MM.1S (cell line): ENCODE results near the gene PLOD1.
A peak's percentile ranks its signal among the peaks of the same experiment; 100 is the strongest.
"Not testable (repeated sequence)": the region's sequence is repeated elsewhere in the genome, so short reads cannot be mapped to it uniquely, and the experiment has no call there.

ENCODE experiments used
- DNase-seq: peaks from one replicate; pipeline ENCODE4 v3.0.0-alpha.2; 2015
- H2AFZ ChIP-seq: fragments of 300-600 bp; sonication (generic); 2 replicates; pipeline ENCODE4 v1.6.0; 2016; ENCODE audit warnings: antibody characterized with exemption, low read length
- H3F3A ChIP-seq: fragments of 300-600 bp; sonication (generic); 2 replicates; pipeline ENCODE4 v1.6.1; 2016; ENCODE audit warnings: mild to moderate bottlenecking, antibody characterized with exemption, low read length, moderate library complexity, mixed read lengths; ENCODE audit not compliant: insufficient read depth
- H3K27ac ChIP-seq: fragments of 300-600 bp; sonication (generic); 2 replicates; pipeline ENCODE4 v1.5.1; 2016; ENCODE audit warnings: mild to moderate bottlenecking, low read length
- H3K27me3 ChIP-seq: fragments of 300-600 bp; sonication (generic); replicated peaks from 2 replicates; pipeline ENCODE4 v1.6.0; 2016; ENCODE audit warnings: low read length; ENCODE audit not compliant: insufficient read depth
- H3K36me3 ChIP-seq: fragments of 300-600 bp; sonication (generic); replicated peaks from 2 replicates; pipeline ENCODE4 v1.6.1; 2016; ENCODE audit warnings: mild to moderate bottlenecking, low read length, mixed read lengths; ENCODE audit not compliant: insufficient read depth
- H3K4me1 ChIP-seq: fragments of 300-600 bp; sonication (generic); 2 replicates; pipeline ENCODE4 v1.6.1; 2016; ENCODE audit warnings: low read length, mixed read lengths
- H3K4me2 ChIP-seq: fragments of 300-600 bp; sonication (generic); 2 replicates; pipeline ENCODE4 v1.6.0; 2016; ENCODE audit warnings: low read depth, low read length
- H3K4me3 ChIP-seq: fragments of 300-600 bp; sonication (generic); 2 replicates; pipeline ENCODE4 v1.5.1; 2016; ENCODE audit warnings: low read length, mixed read lengths
- H3K79me2 ChIP-seq: fragments of 300-600 bp; sonication (generic); 2 replicates; pipeline ENCODE4 v1.6.1; 2016; ENCODE audit warnings: mixed run types, low read length, mixed read lengths
- H3K9ac ChIP-seq: fragments of 300-600 bp; sonication (generic); 2 replicates; pipeline ENCODE4 v1.6.1; 2016; ENCODE audit warnings: low read length, mixed read lengths
- H3K9me2 ChIP-seq: fragments of 300-600 bp; sonication (generic); replicated peaks from 2 replicates; pipeline ENCODE4 v1.6.1; 2016; ENCODE audit warnings: mild to moderate bottlenecking, low read length, mixed read lengths; ENCODE audit not compliant: insufficient read depth
- H3K9me3 ChIP-seq: fragments of 300-600 bp; sonication (generic); replicated peaks from 2 replicates; pipeline ENCODE4 v1.6.1; 2016; ENCODE audit warnings: mild to moderate bottlenecking, low read length, mixed read lengths; ENCODE audit not compliant: insufficient read depth
- H4K20me1 ChIP-seq: fragments of 300-600 bp; sonication (generic); 2 replicates; pipeline ENCODE4 v1.6.1; 2016; ENCODE audit warnings: mild to moderate bottlenecking, low read length, moderate library complexity, mixed read lengths; ENCODE audit not compliant: insufficient read depth
- CTCF ChIP-seq: fragments of 300-600 bp; sonication (generic); IDR thresholded peaks from 2 replicates; pipeline ENCODE4 v1.5.1; 2016; ENCODE audit warnings: antibody characterized with exemption, low read length, mixed read lengths
- EZH2 ChIP-seq: fragments of 300-600 bp; sonication (generic); optimal IDR thresholded peaks from 2 replicates; pipeline ENCODE3; 2017; ENCODE audit warnings: low read depth, mild to moderate bottlenecking, antibody characterized with exemption, low read length, mixed read lengths
- EZH2phosphoT487 ChIP-seq: fragments of 300-600 bp; sonication (generic); IDR thresholded peaks from 2 replicates; pipeline ENCODE4 v1.6.1; 2018; ENCODE audit warnings: antibody characterized with exemption, low read length

PLOD1 gene

DNA sequence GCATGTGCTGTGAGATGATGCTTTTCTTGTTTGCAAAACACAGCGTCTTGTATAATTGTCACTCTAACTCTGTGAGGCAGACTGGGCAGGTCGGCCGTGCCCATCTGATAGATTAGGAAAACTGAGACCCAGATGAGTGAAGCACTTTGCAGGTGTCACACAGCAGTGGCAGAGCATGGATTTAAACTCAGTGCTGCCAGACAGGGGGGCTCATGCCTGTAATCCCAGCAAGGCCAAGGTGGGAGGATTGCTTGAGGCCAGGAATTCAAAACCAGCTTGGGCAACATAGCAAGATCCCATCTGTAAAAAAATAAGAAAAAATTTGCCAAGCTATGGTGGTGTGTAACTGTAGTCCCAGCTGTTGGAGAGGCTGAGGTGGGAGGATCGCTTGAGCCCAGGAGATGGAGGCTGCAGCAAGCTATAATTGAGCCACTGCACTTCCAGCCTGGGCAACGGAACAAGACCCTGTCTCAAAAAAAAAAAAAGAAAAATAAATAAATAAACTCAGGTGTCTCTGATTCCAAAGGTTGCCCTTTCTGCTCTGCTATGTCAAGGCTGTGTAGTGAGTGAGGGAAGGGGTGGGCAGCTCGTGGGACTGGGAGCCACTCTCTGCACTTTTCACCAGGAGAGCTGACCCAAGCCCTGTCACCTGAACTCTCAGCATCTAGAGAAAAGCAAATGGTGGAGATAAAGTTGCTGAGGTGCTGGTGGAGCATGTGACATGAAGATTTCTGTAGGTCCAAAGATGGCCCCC, 42.9 kb upstream of the PLOD1 start:
- Histone ChIP-seq H3K4me2 (no peak overlapping the region), H3K36me3 (no peaks in the 10 kb centered on the region), H3K9me3 (no peaks in the 10 kb centered on the region), H3K9ac (no peak overlapping the region), H3K79me2 (no peaks in the 10 kb centered on the region), H3F3A (no peaks in the 10 kb centered on the region), H2AFZ (no peak overlapping the region), H3K4me3 (no peak overlapping the region), H3K4me1 (no peaks in the 10 kb centered on the region), H3K27ac (no peak overlapping the region), H3K9me2 (no peaks in the 10 kb centered on the region), H3K27me3 (peaks cover 68% of the 10 kb centered on the region), H4K20me1 (no peaks in the 10 kb centered on the region)
- no peak for DNase-seq
- TF ChIP-seq CTCF, result no peak
- no peak for TF ChIP-seq EZH2
- no peak for TF ChIP-seq EZH2phosphoT487

DNA sequence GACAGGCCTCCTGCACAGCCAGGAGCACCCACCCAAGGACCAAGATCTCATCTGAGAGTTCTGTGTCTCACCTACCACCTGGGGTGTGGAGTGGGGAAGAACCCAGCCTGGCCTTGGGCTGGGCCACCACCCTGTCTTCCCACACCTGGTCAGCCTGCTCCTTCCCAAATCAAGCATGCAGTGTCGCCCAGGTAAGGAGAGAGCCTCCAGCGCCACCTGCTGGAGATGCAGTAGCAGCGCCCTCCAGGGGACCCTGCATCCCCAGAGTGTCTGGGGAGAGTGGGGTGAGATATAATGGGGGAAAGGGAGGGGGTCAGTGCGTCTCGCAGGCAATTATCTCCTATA, 40.6 kb upstream of the PLOD1 start:
- Histone ChIP-seq H3K36me3 (no peaks in the 10 kb centered on the region), H3K9ac (no peak overlapping the region), H3K79me2 (no peaks in the 10 kb centered on the region), H3K4me2 (no peak overlapping the region), H2AFZ (no peak overlapping the region), H3K4me3 (no peak overlapping the region), H3K4me1 (no peaks in the 10 kb centered on the region), H3K27me3 (peaks cover 67% of the 10 kb centered on the region), H4K20me1 (no peaks in the 10 kb centered on the region), H3K9me3 (no peaks in the 10 kb centered on the region), H3F3A (no peaks in the 10 kb centered on the region), H3K9me2 (no peaks in the 10 kb centered on the region), H3K27ac (no peak overlapping the region)
- peak; percentile 94 for TF ChIP-seq CTCF
- no peak for TF ChIP-seq EZH2
- DNase-seq, result peak; percentile 58

GRCh38 chr1:11894501-11894900, 40.0 kb upstream of the PLOD1 start:
- H3K4me2 ChIP-seq, H3K4me3 ChIP-seq, H3K27ac ChIP-seq, H3K9me3 ChIP-seq, H3K36me3 ChIP-seq, H3K9me2 ChIP-seq, H3K79me2 ChIP-seq, H3K4me1 ChIP-seq, H2AFZ ChIP-seq, H3F3A ChIP-seq, H4K20me1 ChIP-seq, DNase-seq, H3K9ac ChIP-seq: not testable (repeated sequence)
- peaks cover 67% of the 10 kb centered on the region for H3K27me3 ChIP-seq

DNA sequence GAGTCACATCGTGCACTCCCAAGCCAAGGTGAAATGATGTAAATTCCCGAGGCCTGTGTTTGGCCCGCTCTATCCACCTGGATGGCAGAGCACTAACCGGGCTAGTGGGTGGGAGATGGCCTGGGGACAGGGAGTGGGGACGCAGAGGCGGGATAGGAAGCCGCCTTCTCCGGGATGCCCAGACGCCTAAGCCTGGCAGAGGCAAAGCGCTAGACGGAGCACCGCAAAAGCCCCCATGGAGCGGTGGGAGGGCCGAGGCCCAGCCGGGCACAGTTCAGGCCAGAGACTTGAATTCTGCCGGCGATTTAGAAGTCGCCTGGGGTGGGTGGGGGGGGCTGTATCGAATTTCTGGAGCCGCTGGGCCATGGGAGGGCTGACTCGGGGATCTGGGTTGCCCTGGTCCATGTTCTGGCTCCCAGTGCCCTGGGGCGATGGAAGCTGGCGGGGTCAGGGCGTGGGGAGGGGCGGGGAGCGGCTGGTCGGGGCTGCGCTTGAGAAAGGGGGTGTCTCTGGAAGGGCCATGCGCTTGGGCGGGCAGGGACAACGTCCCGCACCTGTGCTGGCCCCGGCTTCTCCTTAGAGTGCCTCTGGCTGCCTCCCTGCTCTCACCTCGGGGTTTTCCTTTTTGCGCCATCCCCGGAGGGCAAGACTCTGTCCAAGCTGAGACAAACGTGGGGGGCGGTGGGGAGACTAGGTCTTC, 36.3 kb upstream of the PLOD1 start:
- no peak overlapping the region for H3K4me3 ChIP-seq
- no peaks in the 10 kb centered on the region for H3K79me2 ChIP-seq
- H3K9me3 ChIP-seq, result no peaks in the 10 kb centered on the region
- H3K27ac ChIP-seq, result no peak overlapping the region
- no peaks in the 10 kb centered on the region for H3F3A ChIP-seq
- TF ChIP-seq EZH2phosphoT487 (no peak), CTCF (no peak), EZH2 (no peak)
- no peak overlapping the region for H3K4me2 ChIP-seq
- no peak for DNase-seq
- H3K36me3 ChIP-seq, result no peaks in the 10 kb centered on the region
- no peak overlapping the region for H2AFZ ChIP-seq
- no peaks in the 10 kb centered on the region for H3K4me1 ChIP-seq
- H3K27me3 ChIP-seq, result peaks cover 59% of the 10 kb centered on the region
- no peak overlapping the region for H3K9ac ChIP-seq
- H4K20me1 ChIP-seq, result no peaks in the 10 kb centered on the region
- no peaks in the 10 kb centered on the region for H3K9me2 ChIP-seq
